Suprapubic skin (tissue), 4 donors: Measurements from ENCODE around the gene OGT. TPM values are rescaled to one million over a fixed set of nuclear protein-coding genes. Genes with fewer than 3 reads are reported as not detected.

ENCODE experiments used
- DNase-seq, 2 donors: peaks; one replicate each; pipeline ENCODE4 v3.0.0-alpha.2; 2019; ENCODE audit warnings: low spot score in 2 of 2
- H3K27ac ChIP-seq: fragments of 200-600 bp; sonication (generic); one replicate; pipeline ENCODE4 v1.5.1; 2019
- H3K27me3 ChIP-seq: fragments of 200-600 bp; sonication (generic); one replicate; pipeline ENCODE4 v1.5.1; 2019
- H3K36me3 ChIP-seq: fragments of 200-600 bp; sonication (generic); one replicate; pipeline ENCODE4 v1.5.1; 2019
- H3K4me1 ChIP-seq: fragments of 200-600 bp; sonication (generic); one replicate; pipeline ENCODE4 v1.5.1; 2019
- H3K4me3 ChIP-seq: fragments of 200-600 bp; sonication (generic); one replicate; pipeline ENCODE4 v1.5.1; 2019; ENCODE audit warnings: mild to moderate bottlenecking
- H3K9me3 ChIP-seq: fragments of 200-600 bp; sonication (generic); one replicate; pipeline ENCODE4 v1.5.1; 2019
- CTCF ChIP-seq, 2 donors: fragments of 200-600 bp in 1 of 2; fragments of 450-650 bp in 1 of 2; sonication (generic) in 1 of 2; IDR thresholded peaks; one replicate each; pipeline ENCODE4 v1.5.1; 2016 to 2019; ENCODE audit warnings: antibody characterized with exemption in 2 of 2, mild to moderate bottlenecking in 1 of 2, moderate library complexity in 1 of 2
- EP300 ChIP-seq: sonication (generic); formaldehyde crosslinking; IDR thresholded peaks from one replicate; pipeline ENCODE4 v1.6.1; 2017; ENCODE audit warnings: antibody characterized with exemption
- POLR2A ChIP-seq, 2 donors: fragments of 450-650 bp; IDR thresholded peaks; one replicate each; pipeline ENCODE4 v1.6.1; 2017; ENCODE audit warnings: antibody characterized with exemption in 2 of 2, mild to moderate bottlenecking in 2 of 2, moderate library complexity in 2 of 2
- POLR2AphosphoS5 ChIP-seq, 3 donors: sonication (generic); formaldehyde crosslinking; IDR thresholded peaks; one replicate each; pipeline ENCODE4 v1.6.1; 2017; ENCODE audit warnings: antibody characterized with exemption in 3 of 3
- WGBS: methylation state at CpG from one replicate; pipeline ENCODE4 v1.1.5; 2018; 5-methylcytosine and 5-hydroxymethylcytosine counted together
- total RNA-seq, 4 donors: library from RNA; depleted of rRNA; stranded (reverse); fragments of >200 nt; gene quantifications; one replicate each; pipeline ENCODE4 v1.1.0, GENCODE V29; 2016

Gene OGT
- total RNA-seq, 4 donors from 2014 or later, result 133 to 450 (median 159) TPM

DNA sequence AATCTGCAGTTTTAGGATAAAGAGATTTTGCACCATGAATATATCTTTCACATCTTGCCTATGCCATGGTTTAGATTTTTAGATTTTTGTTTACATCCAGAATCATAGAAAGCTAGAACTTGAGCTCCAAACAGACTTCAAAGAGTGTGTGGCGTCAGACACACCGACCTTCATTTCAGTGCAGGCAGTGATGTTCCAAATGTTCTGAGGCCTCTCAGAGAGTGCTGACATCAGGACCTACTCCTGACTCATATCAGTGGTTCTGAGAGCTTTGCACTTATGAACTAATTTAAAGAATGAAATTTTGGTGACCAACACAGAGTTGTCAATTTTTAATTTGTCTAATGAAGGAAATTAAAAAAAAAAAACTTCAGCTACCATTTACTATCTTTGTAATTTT is 67.1 kb downstream of the OGT start:
- WGBS, result 82% methylated on average over 2 of the region's 2 CpGs
- Histone ChIP-seq H3K36me3 (peaks cover 38% of the 10 kb centered on the region), H3K27me3 (no peaks in the 10 kb centered on the region)

GRCh38 chrX:71603618-71604017 is 70.7 kb downstream of the OGT start:
- TF ChIP-seq CTCF (IDR thresholded peaks at IDR 0.05) (no peak), POLR2A (IDR thresholded peaks at IDR 0.05) (no peak), EP300 (no peak), POLR2AphosphoS5 (IDR thresholded peaks at IDR 0.05) (no peak)
- no peak overlapping the region for H3K4me3 ChIP-seq
- H3K36me3 ChIP-seq, result peaks cover 47% of the 10 kb centered on the region
- H3K4me1 ChIP-seq, result no peaks in the 10 kb centered on the region
- H3K27me3 ChIP-seq, result no peaks in the 10 kb centered on the region
- no peak for DNase-seq
- 93% methylated on average over 33 of the region's 33 CpGs for WGBS
- H3K27ac ChIP-seq, result no peak overlapping the region
- H3K9me3 ChIP-seq, result no peaks in the 10 kb centered on the region

More for the DNA sequence above, 67.1 kb downstream of the OGT start:
- Histone ChIP-seq H3K9me3 (no peaks in the 10 kb centered on the region), H3K4me1 (no peaks in the 10 kb centered on the region), H3K4me3 (no peak overlapping the region), H3K27ac (no peak overlapping the region)
- TF ChIP-seq POLR2A (IDR thresholded peaks at IDR 0.05), result no peak
- TF ChIP-seq EP300, result no peak
- TF ChIP-seq POLR2AphosphoS5 (IDR thresholded peaks at IDR 0.05), result no peak
- TF ChIP-seq CTCF (IDR thresholded peaks at IDR 0.05), result no peak
- no peak for DNase-seq

- H3K9me3 ChIP-seq, result no peaks in the 10 kb centered on the region
- TF ChIP-seq POLR2AphosphoS5 (IDR thresholded peaks at IDR 0.05) (no peak), POLR2A (IDR thresholded peaks at IDR 0.05) (no peak), CTCF (IDR thresholded peaks at IDR 0.05) (no peak), EP300 (no peak)
- no peaks in the 10 kb centered on the region for H3K4me1 ChIP-seq
- no peak for DNase-seq
- WGBS, result 88% methylated on average over 10 of the region's 10 CpGs
- no peak overlapping the region for H3K4me3 ChIP-seq
- H3K27me3 ChIP-seq, result no peaks in the 10 kb centered on the region
- H3K36me3 ChIP-seq, result peaks cover 44% of the 10 kb centered on the region
- no peak overlapping the region for H3K27ac ChIP-seq
Measured at GRCh38 chrX:71604141-71604540, 71.2 kb downstream of the OGT start.

GRCh38 chrX:71604796-71605568 is 72.1 kb downstream of the OGT start:
- H3K27me3 ChIP-seq, result no peaks in the 10 kb centered on the region
- WGBS, result 93% methylated on average over 8 of the region's 8 CpGs
- H3K4me3 ChIP-seq, result no peak overlapping the region
- no peaks in the 10 kb centered on the region for H3K9me3 ChIP-seq
- H3K36me3 ChIP-seq, result peaks cover 46% of the 10 kb centered on the region
- no peak for TF ChIP-seq POLR2A (IDR thresholded peaks at IDR 0.05)
- no peak for TF ChIP-seq EP300
- H3K27ac ChIP-seq, result no peak overlapping the region
- H3K4me1 ChIP-seq, result no peaks in the 10 kb centered on the region
- no peak for DNase-seq

DNA sequence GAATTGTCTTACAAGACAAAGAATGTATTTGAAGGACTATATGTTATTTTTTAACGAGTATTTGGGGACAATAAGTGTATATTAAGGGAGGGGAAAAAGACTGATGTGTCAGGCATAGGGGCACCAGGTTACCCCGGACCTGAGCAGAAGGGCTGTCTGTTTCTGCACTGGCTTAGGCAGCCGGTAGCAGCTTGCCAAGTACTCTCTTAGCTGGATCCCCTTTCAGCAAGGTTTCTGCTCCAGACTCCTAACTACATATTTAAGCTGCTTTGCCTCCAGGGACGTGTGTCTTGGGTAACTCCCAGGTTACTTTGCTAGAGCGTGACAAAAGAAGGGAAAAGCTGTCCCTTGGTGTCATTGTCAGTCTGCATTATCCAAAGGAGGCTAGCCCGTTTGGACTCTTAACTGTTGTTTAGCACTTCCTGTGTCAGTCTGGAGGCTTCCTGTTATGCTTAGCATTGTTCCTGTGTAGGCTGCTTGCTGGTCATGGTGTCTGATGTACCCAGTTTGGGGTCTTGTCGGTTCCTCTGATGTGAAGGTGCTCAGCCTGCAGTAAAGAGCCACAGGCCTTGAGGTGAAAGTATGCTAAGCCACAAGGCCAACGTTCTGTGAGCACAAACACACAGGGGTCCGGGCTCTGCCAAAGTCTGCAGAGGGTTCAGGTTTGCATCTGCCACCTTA is 73.8 kb downstream of the OGT start:
- no peaks in the 10 kb centered on the region for H3K9me3 ChIP-seq
- WGBS, result 65% methylated on average over 9 of the region's 9 CpGs
- H3K4me1 ChIP-seq, result no peaks in the 10 kb centered on the region
- no peak overlapping the region for H3K27ac ChIP-seq
- no peak overlapping the region for H3K4me3 ChIP-seq
- no peaks in the 10 kb centered on the region for H3K27me3 ChIP-seq
- no peak for DNase-seq
- TF ChIP-seq CTCF (IDR thresholded peaks at IDR 0.05), result no peak
- TF ChIP-seq POLR2AphosphoS5 (IDR thresholded peaks at IDR 0.05), result no peak
- no peak for TF ChIP-seq EP300
- TF ChIP-seq POLR2A (IDR thresholded peaks at IDR 0.05), result no peak
- peaks cover 56% of the 10 kb centered on the region for H3K36me3 ChIP-seq
